IPS-15b (cell line): ENCODE data around the gene CDKN1A.

Experiments used
- H3K27me3 ChIP-seq: one replicate; pipeline ENCODE4 v1.6.1; 2013; ENCODE audit warnings: low read length; ENCODE audit not compliant: control insufficient read depth, insufficient read depth
- H3K36me3 ChIP-seq: one replicate; pipeline ENCODE4 v1.6.1; 2013; ENCODE audit warnings: low read length; ENCODE audit not compliant: control insufficient read depth, insufficient read depth
- H3K4me1 ChIP-seq: one replicate; pipeline ENCODE4 v1.6.1; 2013; ENCODE audit warnings: mild to moderate bottlenecking, low read length; ENCODE audit not compliant: control insufficient read depth, insufficient read depth
- H3K4me3 ChIP-seq: one replicate; pipeline ENCODE4 v1.5.1; 2013; ENCODE audit warnings: low read depth, low read length
- H3K9ac ChIP-seq: one replicate; pipeline ENCODE4 v1.6.1; 2013; ENCODE audit warnings: low read depth, mild to moderate bottlenecking, low read length
- H3K9me3 ChIP-seq: one replicate; pipeline ENCODE4 v1.6.1; 2013; ENCODE audit warnings: mild to moderate bottlenecking, low read length; ENCODE audit not compliant: control insufficient read depth, insufficient read depth

CDKN1A gene

GRCh38 chr6:36692861-36693702, 14.6 kb downstream of the CDKN1A start:
- Histone ChIP-seq H3K36me3 (no peaks in the 10 kb centered on the region), H3K4me1 (no peaks in the 10 kb centered on the region), H3K4me3 (no peak overlapping the region), H3K9ac (no peak overlapping the region), H3K27me3 (no peaks in the 10 kb centered on the region), H3K9me3 (no peaks in the 10 kb centered on the region)

- no peak overlapping the region for H3K4me3 ChIP-seq
- H3K9ac ChIP-seq, result no peak overlapping the region
- no peaks in the 10 kb centered on the region for H3K36me3 ChIP-seq
These were observed 16.1 kb downstream of the CDKN1A start for GRCh38 chr6:36694616-36695015.

GRCh38 chr6:36695414-36695813, 16.9 kb downstream of the CDKN1A start:
- Histone ChIP-seq H3K9ac (no peak overlapping the region), H3K4me1 (no peaks in the 10 kb centered on the region), H3K27me3 (no peaks in the 10 kb centered on the region), H3K36me3 (no peaks in the 10 kb centered on the region), H3K9me3 (no peaks in the 10 kb centered on the region), H3K4me3 (no peak overlapping the region)

More at GRCh38 chr6:36694616-36695015, 16.1 kb downstream of the CDKN1A start:
- no peaks in the 10 kb centered on the region for H3K4me1 ChIP-seq
- no peaks in the 10 kb centered on the region for H3K27me3 ChIP-seq
- H3K9me3 ChIP-seq, result no peaks in the 10 kb centered on the region

- H3K36me3 ChIP-seq, result no peaks in the 10 kb centered on the region
- H3K9ac ChIP-seq, result no peak within 1 kb of the TSS
- H3K27me3 ChIP-seq, result no peaks in the 10 kb centered on the region
- no peaks in the 10 kb centered on the region for H3K9me3 ChIP-seq
- H3K4me3 ChIP-seq, result no peak within 1 kb of the TSS
- H3K4me1 ChIP-seq, result no peaks in the 10 kb centered on the region
These were observed 19.0 kb downstream of the CDKN1A start, which contains the start of gene RAB44 for GRCh38 chr6:36697481-36697903. Gene RAB44 (plus strand): TSS chr6:36697826. CDS start chr6:36704236, 6,410 bp downstream.

GRCh38 chr6:36698196-36698595, 19.7 kb downstream of the CDKN1A start:
- no peaks in the 10 kb centered on the region for H3K9me3 ChIP-seq
- H3K4me1 ChIP-seq, result no peaks in the 10 kb centered on the region
- no peaks in the 10 kb centered on the region for H3K27me3 ChIP-seq
- no peak overlapping the region for H3K9ac ChIP-seq
- H3K4me3 ChIP-seq, result no peak overlapping the region
- no peaks in the 10 kb centered on the region for H3K36me3 ChIP-seq

- peaks cover 2% of the 10 kb centered on the region for H3K36me3 ChIP-seq
- no peaks in the 10 kb centered on the region for H3K27me3 ChIP-seq
- no peak overlapping the region for H3K4me3 ChIP-seq
- H3K4me1 ChIP-seq, result no peaks in the 10 kb centered on the region
- no peak overlapping the region for H3K9ac ChIP-seq
- H3K9me3 ChIP-seq, result no peaks in the 10 kb centered on the region
These were observed 20.4 kb downstream of the CDKN1A start for GRCh38 chr6:36698871-36699271.

- H3K9ac ChIP-seq, result no peak overlapping the region
- H3K27me3 ChIP-seq, result no peaks in the 10 kb centered on the region
These were observed 20.8 kb downstream of the CDKN1A start for GRCh38 chr6:36699348-36699747.

GRCh38 chr6:36700071-36700812, 21.7 kb downstream of the CDKN1A start:
- Histone ChIP-seq H3K4me3 (no peak overlapping the region), H3K36me3 (peaks cover 3% of the 10 kb centered on the region)

More at GRCh38 chr6:36699348-36699747, 20.8 kb downstream of the CDKN1A start:
- peaks cover 3% of the 10 kb centered on the region for H3K36me3 ChIP-seq
- no peak overlapping the region for H3K4me3 ChIP-seq
- H3K9me3 ChIP-seq, result no peaks in the 10 kb centered on the region
- H3K4me1 ChIP-seq, result no peaks in the 10 kb centered on the region

GRCh38 chr6:36700831-36701230, 22.3 kb downstream of the CDKN1A start:
- no peaks in the 10 kb centered on the region for H3K27me3 ChIP-seq
- H3K4me3 ChIP-seq, result no peak overlapping the region
- no peak overlapping the region for H3K9ac ChIP-seq

More at GRCh38 chr6:36700071-36700812, 21.7 kb downstream of the CDKN1A start:
- no peaks in the 10 kb centered on the region for H3K4me1 ChIP-seq
- no peak overlapping the region for H3K9ac ChIP-seq
- no peaks in the 10 kb centered on the region for H3K9me3 ChIP-seq
- no peaks in the 10 kb centered on the region for H3K27me3 ChIP-seq

GRCh38 chr6:36701401-36701991, 23.0 kb downstream of the CDKN1A start:
- H3K27me3 ChIP-seq, result no peaks in the 10 kb centered on the region
- no peak overlapping the region for H3K4me3 ChIP-seq
- no peak overlapping the region for H3K9ac ChIP-seq

More at GRCh38 chr6:36700831-36701230, 22.3 kb downstream of the CDKN1A start:
- Histone ChIP-seq H3K9me3 (no peaks in the 10 kb centered on the region), H3K4me1 (no peaks in the 10 kb centered on the region), H3K36me3 (peaks cover 3% of the 10 kb centered on the region)

GRCh38 chr6:36702656-36703055, 24.1 kb downstream of the CDKN1A start:
- no peak overlapping the region for H3K9ac ChIP-seq
- H3K4me3 ChIP-seq, result no peak overlapping the region
- H3K27me3 ChIP-seq, result no peaks in the 10 kb centered on the region
- no peaks in the 10 kb centered on the region for H3K4me1 ChIP-seq
- peaks cover 3% of the 10 kb centered on the region for H3K36me3 ChIP-seq
- H3K9me3 ChIP-seq, result no peaks in the 10 kb centered on the region

More at GRCh38 chr6:36701401-36701991, 23.0 kb downstream of the CDKN1A start:
- Histone ChIP-seq H3K4me1 (no peaks in the 10 kb centered on the region), H3K9me3 (no peaks in the 10 kb centered on the region), H3K36me3 (peaks cover 3% of the 10 kb centered on the region)
